ENCODE results near the gene IL22RA1. TPM values are rescaled to one million over a fixed set of nuclear protein-coding genes. Genes with fewer than 3 reads are reported as not detected.

The IL22RA1 gene
- total RNA-seq, 1 experiment from 2014 or later: 0.13 TPM

GRCh38 chr1:24124980-24125379 lies 18.0 kb downstream of the IL22RA1 start:
- Histone ChIP-seq H4K5ac (ENCODE audit: insufficient read length, low read depth, low read length) (no peak overlapping the region), H3K4me1 (ENCODE audit: insufficient read depth, low read length) (no peaks in the 10 kb centered on the region), H3K23me2 (ENCODE audit: insufficient read length, low read depth, low read length, poor library complexity, severe bottlenecking) (no peaks in the 10 kb centered on the region), H3K18ac (ENCODE audit: insufficient read length, low read depth, low read length) (no peak overlapping the region), H2AK5ac (ENCODE audit: insufficient read length, low read length) (no peak overlapping the region), H3K9me3 (ENCODE audit: control insufficient read depth, low read depth, low read length) (no peaks in the 10 kb centered on the region), H2BK12ac (ENCODE audit: insufficient read length, low read depth, low read length) (no peak overlapping the region), H3K56ac (ENCODE audit: insufficient read length, low read depth, low read length) (no peak overlapping the region), H3K4me2 (ENCODE audit: insufficient read depth, insufficient read length, low read length) (no peak overlapping the region), H3K79me1 (ENCODE audit: insufficient read depth, low read depth, low read length, poor library complexity, severe bottlenecking) (no peaks in the 10 kb centered on the region), H3K4ac (ENCODE audit: low read depth, low read length) (no peak overlapping the region), H2BK15ac (ENCODE audit: low read depth, low read length) (no peak overlapping the region), H3K23ac (ENCODE audit: insufficient read length, low read depth, low read length) (no peak overlapping the region), H4K91ac (ENCODE audit: insufficient read length, low read depth, low read length) (no peak overlapping the region), H2BK20ac (ENCODE audit: low read depth, low read length, poor library complexity, severe bottlenecking) (no peak overlapping the region), H3K27me3 (ENCODE audit: insufficient read depth, low read length) (no peaks in the 10 kb centered on the region), H3K79me2 (ENCODE audit: insufficient read depth, low read length) (no peaks in the 10 kb centered on the region), H2BK120ac (ENCODE audit: low read depth, low read length, poor library complexity, severe bottlenecking) (no peak overlapping the region), H3T11ph (ENCODE audit: low read length) (no peak overlapping the region), H3K27ac (ENCODE audit: insufficient read length, low read depth, low read length) (no peak overlapping the region), H2BK5ac (ENCODE audit: insufficient read length, low read length) (no peak overlapping the region), H2AFZ (ENCODE audit: low read length) (no peak overlapping the region), H4K8ac (replicated peaks; ENCODE audit: insufficient read length, low read depth, low read length) (no peak overlapping the region), H3K14ac (ENCODE audit: insufficient read depth, low read length) (no peak overlapping the region), H3K9ac (ENCODE audit: extremely low read depth, insufficient read length, low read length) (no peak overlapping the region), H4K20me1 (ENCODE audit: control insufficient read depth, insufficient read depth, insufficient read length) (no peaks in the 10 kb centered on the region)
- DNase-seq: no peak
- no peaks in the 10 kb centered on the region for H3K27me3 Mint-ChIP-seq (ENCODE audit: low read depth)
- no peak overlapping the region for H3K4me3 Mint-ChIP-seq
- no peak for TF ChIP-seq CTCF (conservative IDR thresholded peaks at IDR 0.05)
- H3K9me3 Mint-ChIP-seq: peaks cover 0 to 4% of the 10 kb centered on the region in 2 experiments; a peak in 1 of 5 replicates
- no peak overlapping the region for H3K27ac Mint-ChIP-seq
- no CpG with 5 or more reads among the region's 2 CpGs for WGBS (ENCODE audit: extremely low coverage, insufficient read length, low lambda C conversion rate)
- H3K36me3 Mint-ChIP-seq (ENCODE audit: insufficient read depth in 1 of 3, low read depth in 3 of 3): peaks cover 0 to 5% (median 0%) of the 10 kb centered on the region in 3 experiments; a peak in 1 of 7 replicates
- peaks cover 19 to 20% of the 10 kb centered on the region in 2 experiments for H3K4me1 Mint-ChIP-seq

Data from H9 (cell line).